IMR-90 (cell line): ENCODE results near the gene PRKACB. TPM values are rescaled to one million over a fixed set of nuclear protein-coding genes. Genes with fewer than 3 reads are reported as not detected.

ENCODE experiments used
- ATAC-seq: fragments of 200-7000 bp; cut with Tn5 transposase; 2 replicates; pipeline ENCODE4 v1.9.1; 2020; ENCODE audit warnings: low read depth, mild to moderate bottlenecking, moderate library complexity
- BruUV-seq: library from RNA; stranded (reverse); fragments of 400-500 nt; replicated peaks from 2 replicates; lab custom pipeline; 2021; lab: Mats Ljungman, UMichigan
- CTCF ChIA-PET: fragments of 300-600 bp; formaldehyde crosslinking; extraction: SDS; loops from one replicate; lab custom pipeline; 2021; ENCODE audit warnings: antibody characterized with exemption; lab: Yijun Ruan, JAX
- POLR2A ChIA-PET: fragments of 300-600 bp; sonication (Branson Sonifier 250); formaldehyde crosslinking; loops from one replicate; lab custom pipeline; 2022; ENCODE audit warnings: antibody characterized with exemption; ENCODE audit not compliant: unreplicated experiment; lab: Charles Lee
- DNase-seq: peaks from one replicate; pipeline ENCODE4 v3.0.0; 2013
- H2AFZ ChIP-seq: replicated peaks from 2 replicates; pipeline ENCODE3; 2013; ENCODE audit warnings: low read length, mild to moderate bottlenecking; ENCODE audit not compliant: poor library complexity
- H2AK5ac ChIP-seq: 2 replicates; pipeline ENCODE4 v1.6.1; 2013; ENCODE audit warnings: low read depth, low read length, inconsistent platforms
- H2AK9ac ChIP-seq: replicated peaks from 2 replicates; pipeline ENCODE3; 2013; ENCODE audit warnings: mild to moderate bottlenecking, low read depth, low read length, moderate library complexity; ENCODE audit not compliant: poor library complexity
- H2BK120ac ChIP-seq: 2 replicates; pipeline ENCODE4 v1.6.1; 2013; ENCODE audit warnings: low read depth, low read length, inconsistent platforms
- H2BK15ac ChIP-seq: 3 replicates; pipeline ENCODE4 v1.6.1; 2013; ENCODE audit warnings: low read depth, low read length, inconsistent platforms
- H2BK20ac ChIP-seq: 2 replicates; pipeline ENCODE4 v1.6.1; 2013; ENCODE audit warnings: low read depth, mild to moderate bottlenecking, inconsistent platforms, low read length, moderate library complexity
- H2BK5ac ChIP-seq: 2 replicates; pipeline ENCODE4 v1.6.1; 2013; ENCODE audit warnings: mild to moderate bottlenecking, low read depth, low read length, inconsistent platforms; ENCODE audit not compliant: poor library complexity, severe bottlenecking
- H3K14ac ChIP-seq: replicated peaks from 2 replicates; pipeline ENCODE4 v1.6.1; 2013; ENCODE audit warnings: low read depth, low read length, inconsistent platforms
- H3K18ac ChIP-seq: 2 replicates; pipeline ENCODE4 v1.6.1; 2013; ENCODE audit warnings: low read depth, low read length, control low read depth
- H3K23ac ChIP-seq: 2 replicates; pipeline ENCODE4 v1.6.1; 2013; ENCODE audit warnings: low read depth, low read length, inconsistent platforms
- H3K27ac ChIP-seq: 2 replicates; pipeline ENCODE4 v1.5.1; 2013; ENCODE audit warnings: mild to moderate bottlenecking, control low read depth, low read length; ENCODE audit not compliant: insufficient read depth
- H3K27me3 ChIP-seq: 2 replicates; pipeline ENCODE4 v1.6.1; 2013; ENCODE audit warnings: low read length; ENCODE audit not compliant: control insufficient read depth, insufficient read depth
- H3K36me3 ChIP-seq: 2 replicates; pipeline ENCODE4 v1.6.1; 2013; ENCODE audit warnings: low read length, mixed read lengths; ENCODE audit not compliant: control insufficient read depth, insufficient read depth
- H3K4ac ChIP-seq: 2 replicates; pipeline ENCODE4 v1.6.1; 2013; ENCODE audit warnings: low read depth, low read length, inconsistent platforms
- H3K4me1 ChIP-seq: 2 replicates; pipeline ENCODE4 v1.6.1; 2013; ENCODE audit warnings: low read length, mixed read lengths; ENCODE audit not compliant: control insufficient read depth, insufficient read depth
- H3K4me2 ChIP-seq: 2 replicates; pipeline ENCODE4 v1.6.1; 2013; ENCODE audit warnings: low read depth, mild to moderate bottlenecking, control low read depth, low read length, moderate library complexity
- H3K4me3 ChIP-seq: 2 replicates; pipeline ENCODE4 v1.5.1; 2013; ENCODE audit warnings: low read depth, mild to moderate bottlenecking, control low read depth, low read length, moderate library complexity; ENCODE audit not compliant: insufficient read depth
- H3K56ac ChIP-seq: 2 replicates; pipeline ENCODE4 v1.6.1; 2013; ENCODE audit warnings: low read length, inconsistent platforms; ENCODE audit not compliant: insufficient read depth; ENCODE audit errors: extremely low read depth
- H3K79me1 ChIP-seq, 2 experiments: 2 replicates each; pipeline ENCODE4 v1.6.1; 2013; ENCODE audit warnings: low read length in 2 of 2, inconsistent platforms in 1 of 2, low read depth in 1 of 2
- H3K9ac ChIP-seq: 2 replicates; pipeline ENCODE4 v1.6.1; 2013; ENCODE audit warnings: low read depth, low read length, control low read depth
- H3K9me1 ChIP-seq: 2 replicates; pipeline ENCODE4 v1.6.1; 2013; ENCODE audit warnings: low read length, inconsistent platforms; ENCODE audit not compliant: insufficient read depth
- H3K9me3 ChIP-seq: 2 replicates; pipeline ENCODE4 v1.6.1; 2013; ENCODE audit warnings: low read length; ENCODE audit not compliant: control insufficient read depth, insufficient read depth
- H4K20me1 ChIP-seq: 2 replicates; pipeline ENCODE4 v1.6.1; 2013; ENCODE audit warnings: low read length, inconsistent platforms; ENCODE audit not compliant: insufficient read depth
- H4K5ac ChIP-seq: 2 replicates; pipeline ENCODE4 v1.6.1; 2013; ENCODE audit warnings: mild to moderate bottlenecking, low read depth, low read length, control low read depth
- H4K8ac ChIP-seq, 2 experiments: 2 replicates each; pipeline ENCODE4 v1.6.1; 2013; ENCODE audit warnings: low read depth in 2 of 2, low read length in 2 of 2, control low read depth in 1 of 2, inconsistent platforms in 1 of 2
- H4K91ac ChIP-seq: 2 replicates; pipeline ENCODE4 v1.6.1; 2013; ENCODE audit warnings: low read depth, low read length, inconsistent platforms; ENCODE audit not compliant: insufficient read depth
- BHLHE40 ChIP-seq: fragments of 150-350 bp; IDR thresholded peaks from 2 replicates; pipeline ENCODE4 v1.6.1; 2016; ENCODE audit warnings: mild to moderate bottlenecking, low read depth, low read length
- CEBPB ChIP-seq: IDR thresholded peaks from 2 replicates; pipeline ENCODE4 v1.6.1; 2012; ENCODE audit warnings: low read depth, low read length, improper control_type of control experiment
- MAFK ChIP-seq: IDR thresholded peaks from 2 replicates; pipeline ENCODE4 v1.6.1; 2012; ENCODE audit warnings: low read depth, low read length, improper control_type of control experiment
- NFE2L2 ChIP-seq: fragments of 150-350 bp; IDR thresholded peaks from 2 replicates; pipeline ENCODE4 v1.6.1; 2016; ENCODE audit warnings: low read depth, mild to moderate bottlenecking, low read length
- POLR2A ChIP-seq: IDR thresholded peaks from 2 replicates; pipeline ENCODE4 v1.6.1; 2012; ENCODE audit warnings: mild to moderate bottlenecking, low read depth, low read length
- SMC3 ChIP-seq: fragments of 150-350 bp; IDR thresholded peaks from 2 replicates; pipeline ENCODE4 v1.6.1; 2016; ENCODE audit warnings: low read depth, mild to moderate bottlenecking, antibody characterized with exemption, low read length, moderate library complexity
- WGBS, 2 experiments: methylation state at CpG; one replicate each; pipeline versions ENCODE4 v1.1.5 to v1.1.7; 2013; ENCODE audit warnings: missing lambda C conversion rate in 2 of 2; ENCODE audit not compliant: insufficient read length in 1 of 2; ENCODE audit errors: extremely low coverage in 2 of 2; 5-methylcytosine and 5-hydroxymethylcytosine counted together
- dilution Hi-C: fragments of 300-500 bp; cut with HindIII; formaldehyde crosslinking; loops from one replicate; pipeline ENCODE4 v1.14.3; 2018; ENCODE audit warnings: low sequenced_read_pairs; ENCODE audit not compliant: unreplicated experiment
- in situ Hi-C: fragments of 300-500 bp; cut with MboI; formaldehyde crosslinking; loops from 3 replicates; pipeline ENCODE4 v1.14.3; 2019; ENCODE audit warnings: low sequenced_read_pairs, inconsistent platforms, mixed read lengths
- intact Hi-C: fragments of 100-400 bp; cut with micrococcal nuclease; formaldehyde crosslinking; loops from 2 replicates; pipeline ENCODE4 v1.10.0; 2022
- polyA plus RNA-seq, 3 experiments: library from polyadenylated mRNA; depleted of rRNA; stranded (reverse); fragments of >200 nt; gene quantifications; 2 replicates each; pipeline ENCODE4 v1.2.3, GENCODE V29; 2012; ENCODE audit warnings: low replicate concordance in 1 of 3
- total RNA-seq: library from RNA; depleted of rRNA; stranded (reverse); fragments of >200 nt; gene quantifications from 2 replicates; pipeline ENCODE4 v1.2.3, GENCODE V29; 2012

PRKACB gene
- total and polyA plus RNA-seq, 2 of the 4 experiments (the other 2 are of a cell fraction): 8.2 to 8.3 TPM

DNA sequence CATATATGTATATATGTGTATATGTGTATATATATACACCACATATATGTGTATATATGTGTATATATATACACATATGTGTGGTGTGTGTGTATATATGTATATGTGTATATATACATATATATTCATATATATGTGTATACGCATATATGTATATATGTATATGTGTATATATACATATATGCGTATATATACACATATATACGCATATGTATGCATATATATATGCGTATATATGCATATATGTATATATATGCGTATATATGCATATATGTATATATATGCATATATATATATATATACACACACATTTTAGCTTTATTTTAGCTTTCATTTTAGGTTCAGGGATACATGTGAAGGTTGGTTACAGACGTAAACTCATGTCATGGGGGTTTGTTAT is 54.8 kb downstream of the PRKACB start:
- Histone ChIP-seq H3K27me3 (no peaks in the 10 kb centered on the region), H3K79me1 (no peaks in the 10 kb centered on the region), H3K27ac (no peak overlapping the region), H2AK5ac (no peak overlapping the region), H3K9me1 (no peaks in the 10 kb centered on the region), H3K9ac (no peak overlapping the region), H4K91ac (no peak overlapping the region), H4K5ac (no peak overlapping the region), H2AK9ac (no peak overlapping the region), H4K8ac (no peak overlapping the region), H3K18ac (no peak overlapping the region), H3K14ac (no peak overlapping the region), H2AFZ (no peak overlapping the region), H3K4me3 (no peak overlapping the region), H4K20me1 (no peaks in the 10 kb centered on the region), H3K9me3 (no peaks in the 10 kb centered on the region), H2BK120ac (no peak overlapping the region), H3K4me2 (no peak overlapping the region), H3K36me3 (peaks cover 6% of the 10 kb centered on the region; the same call in 1 of the 2 replicates), H3K56ac (no peak overlapping the region), H3K23ac (no peak overlapping the region), H2BK15ac (no peak overlapping the region), H2BK5ac (no peak overlapping the region), H3K4me1 (no peaks in the 10 kb centered on the region), H3K4ac (no peak overlapping the region), H2BK20ac (no peak overlapping the region)
- POLR2A ChIA-PET: no interaction called here
- intact Hi-C loops (no loop called here), in situ Hi-C loops (no loop called here), dilution Hi-C loops (no loop called here)
- ATAC-seq (no peak), DNase-seq (no peak)
- no peak for TF ChIP-seq NFE2L2
- TF ChIP-seq POLR2A: no peak
- TF ChIP-seq BHLHE40: no peak
- TF ChIP-seq CEBPB: no peak
- no peak for TF ChIP-seq MAFK
- no peak for TF ChIP-seq SMC3
- no CpG with 5 or more reads among the region's 6 CpGs for WGBS, 2 experiments
- CTCF ChIA-PET: no interaction called here
- BruUV-seq: no TSS peak
